Psoas muscle (tissue), 8 donors: ENCODE data around the gene HAT1. TPM values are rescaled to one million over a fixed set of nuclear protein-coding genes. Genes with fewer than 3 reads are reported as not detected.

Source experiments
- ATAC-seq, 4 donors: fragments of 200-7000 bp; cut with Tn5 transposase; one replicate each; pipeline ENCODE4 v1.9.1; 2020; ENCODE audit warnings: moderate library complexity in 3 of 4, mild to moderate bottlenecking in 2 of 4
- DNase-seq, 2 donors: peaks; one replicate each; pipeline ENCODE4 v3.0.0-alpha.2; 2020
- H3K27ac ChIP-seq: fragments of 200-600 bp; one replicate; pipeline ENCODE4 v1.8.0; 2022
- H3K27me3 ChIP-seq, 3 donors: fragments of 200-600 bp in 1 of 3; one replicate each; pipeline versions ENCODE4 v1.6.1 to v1.8.0; 2013 to 2022; ENCODE audit warnings: low read length in 2 of 3, mild to moderate bottlenecking in 2 of 3, moderate library complexity in 1 of 3; ENCODE audit not compliant: insufficient read depth in 3 of 3
- H3K36me3 ChIP-seq, 2 donors: fragments of 200-600 bp in 1 of 2; one replicate each; pipeline versions ENCODE4 v1.6.1 to v1.8.0; 2013 to 2022; ENCODE audit warnings: low read depth in 1 of 2, mild to moderate bottlenecking in 1 of 2, moderate library complexity in 1 of 2; ENCODE audit not compliant: insufficient read depth in 1 of 2
- H3K4me1 ChIP-seq: fragments of 200-600 bp; one replicate; pipeline ENCODE4 v1.8.0; 2022
- H3K4me3 ChIP-seq: fragments of 200-600 bp; one replicate; pipeline ENCODE4 v1.8.0; 2022; ENCODE audit warnings: mild to moderate bottlenecking
- H3K9me3 ChIP-seq: fragments of 200-600 bp; one replicate; pipeline ENCODE4 v1.8.0; 2022
- CTCF ChIP-seq: fragments of 200-600 bp; IDR thresholded peaks from one replicate; pipeline ENCODE4 v1.8.0; 2022; ENCODE audit warnings: antibody characterized with exemption
- WGBS, 3 donors: extraction: QIAGEN DNeasy Blood & Tissue Kit; methylation state at CpG; one replicate each; pipeline versions ENCODE4 v1.1.6 to v1.1.7; 2013; 5-methylcytosine and 5-hydroxymethylcytosine counted together
- intact Hi-C, 2 donors: fragments of 100-400 bp; cut with DNase I; formaldehyde crosslinking; loops; one replicate each; pipeline versions ENCODE4 v1.11.0 to v1.14.2; 2022
- polyA plus RNA-seq, 3 donors: library from polyadenylated mRNA; stranded (reverse); fragments of 200-250 nt; gene quantifications; one replicate each; pipeline ENCODE4 v1.2.3, GENCODE V29; 2013
- total RNA-seq, 4 donors: library from RNA; stranded (reverse); fragmentation: NEBNext Ultra II Directional in 2 of 4; extraction: Animal tissue kit (Norgen Biotek cat#: 25700) in 2 of 4; gene quantifications; one replicate each; pipeline versions ENCODE4 v1.2.1 to v1.2.4, GENCODE V29; 2021 to 2023
- donor health status: healthy with polysubstance abuse.
- donor health status: DM: no; HTN: no; CAD: no; lungs with moderate emphysema.
- donor health status: Bipolar disorder and iron deficiency.
- donor health status: healthy.
- donor health status: DM: yes; HTN: yes; CAD: no.
- donor health status: DM: no; HTN: no; CAD: no.
- donor health status: DM: no; HTN: no; CAD: no.
- donor health status: DM: yes; HTN: yes; CAD: no.

The HAT1 gene
- total and polyA plus RNA-seq, 7 donors = 31.8 to 94.6 (median 54.7) TPM

DNA sequence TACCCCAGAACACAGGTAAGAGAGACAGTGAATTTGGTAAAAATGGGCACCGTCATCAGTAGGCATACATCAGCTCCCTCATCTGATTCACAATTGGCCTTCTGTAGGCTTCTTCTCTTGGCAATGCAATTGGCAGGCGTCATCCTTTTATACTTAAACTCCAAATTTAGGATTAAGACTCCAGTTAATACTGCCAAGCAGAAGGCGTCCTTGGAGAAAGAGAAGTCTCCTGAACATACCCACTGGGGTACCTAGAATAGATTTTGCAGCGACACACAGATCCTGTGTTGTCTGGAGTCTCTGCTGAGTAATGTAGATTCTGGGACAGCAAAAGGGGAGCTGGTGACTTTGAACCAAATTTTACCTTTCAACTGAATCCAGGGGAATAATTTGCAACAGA lies 76.9 kb downstream of the HAT1 start:
- ATAC-seq (peak in 1 of 4 donors; percentile 21), DNase-seq (no peak)
- Histone ChIP-seq H3K4me1 (peaks cover 12% of the 10 kb centered on the region), H3K36me3 (no peaks in the 10 kb centered on the region), H3K4me3 (peak overlapping the region; percentile 88), H3K27ac (peak overlapping the region; percentile 91), H3K27me3 (no peaks in the 10 kb centered on the region), H3K9me3 (no peaks in the 10 kb centered on the region)
- intact Hi-C loops = no loop called here
- 23 to 44% (median 32%) methylated on average over 4 of the region's 4 CpGs for WGBS, 3 donors
- TF ChIP-seq CTCF = no peak

GRCh38 chr2:171999604-172000469 lies 77.6 kb downstream of the HAT1 start, which contains the start of gene METAP1D:
Gene METAP1D, plus strand, starts transcription at chr2:171999953. Its CDS starts 17 bp downstream, at chr2:171999970.
- TF ChIP-seq CTCF = no peak
- no peaks in the 10 kb centered on the region for H3K27me3 ChIP-seq
- no peaks in the 10 kb centered on the region for H3K36me3 ChIP-seq
- peak within 1 kb of the TSS; percentile 91 for H3K27ac ChIP-seq
- peak within 1 kb of the TSS; percentile 88 for H3K4me3 ChIP-seq
- H3K4me1 ChIP-seq = peaks cover 12% of the 10 kb centered on the region
- WGBS, 3 donors = 0 to 1% (median 0%) methylated on average over 69 to 73 of the region's 73 CpGs
- H3K9me3 ChIP-seq = no peaks in the 10 kb centered on the region
- DNase-seq = peak; percentile 93 to 95
- ATAC-seq = peak; percentile 99 to 100 (median 100)
- intact Hi-C loops = loop anchor here in 1 of 2 donors (5.0 kb wide), 2 partner anchors 102 to 108 kb away; partner anchors contain the start of genes DLX2 and SLC25A12

- H3K27ac ChIP-seq = peak overlapping the region; percentile 91
- intact Hi-C loops = loop anchor here in 1 of 2 donors (5.0 kb wide), 2 partner anchors 101 to 109 kb away; partner anchors contain the start of genes DLX2 and SLC25A12
- peaks cover 12% of the 10 kb centered on the region for H3K4me1 ChIP-seq
- H3K4me3 ChIP-seq = peak overlapping the region; percentile 88
- H3K27me3 ChIP-seq = no peaks in the 10 kb centered on the region
- ATAC-seq (no peak), DNase-seq (no peak)
- H3K9me3 ChIP-seq = no peaks in the 10 kb centered on the region
- TF ChIP-seq CTCF = no peak
- H3K36me3 ChIP-seq = no peaks in the 10 kb centered on the region
- 76 to 80% (median 79%) methylated on average over 13 of the region's 13 CpGs for WGBS, 3 donors
Measured at GRCh38 chr2:172000696-172001361, 78.6 kb downstream of the HAT1 start.

- Histone ChIP-seq H3K27me3 (no peaks in the 10 kb centered on the region), H3K4me1 (no peaks in the 10 kb centered on the region), H3K36me3 (no peaks in the 10 kb centered on the region), H3K4me3 (no peak overlapping the region), H3K9me3 (no peaks in the 10 kb centered on the region), H3K27ac (no peak overlapping the region)
- ATAC-seq = no peak
- 100% methylated on average over 1 of the region's 1 CpG for WGBS, 3 donors
- intact Hi-C loops = no loop called here
- DNase-seq = no peak
- no peak for TF ChIP-seq CTCF
Measured at GRCh38 chr2:172007372-172007771, 85.1 kb downstream of the HAT1 start.
